Endothelial cell (in vitro differentiated cells): Measurements from ENCODE around the gene ZNF350. TPM values are rescaled to one million over a fixed set of nuclear protein-coding genes. Genes with fewer than 3 reads are reported as not detected.
A peak's percentile ranks its signal among the peaks of the same experiment; 100 is the strongest.
"Not testable (repeated sequence)": the region's sequence is repeated elsewhere in the genome, so short reads cannot be mapped to it uniquely, and the experiment has no call there.

Experiments
- DNase-seq: peaks from one replicate; pipeline ENCODE4 v3.0.0; 2021; ENCODE audit warnings: low spot score
- H3K27ac Mint-ChIP-seq: one replicate; pipeline ENCODE4 v1.8.0; 2021; ENCODE audit warnings: mixed read lengths, inconsistent platforms; ENCODE audit not compliant: unreplicated experiment
- H3K27me3 Mint-ChIP-seq: one replicate; pipeline ENCODE4 v1.8.0; 2021; ENCODE audit warnings: mild to moderate bottlenecking, moderate library complexity, mixed read lengths, inconsistent platforms; ENCODE audit not compliant: unreplicated experiment
- H3K36me3 Mint-ChIP-seq: one replicate; pipeline ENCODE4 v1.8.0; 2021; ENCODE audit warnings: mild to moderate bottlenecking, low read depth, mixed read lengths, inconsistent platforms; ENCODE audit not compliant: unreplicated experiment
- H3K4me1 Mint-ChIP-seq: one replicate; pipeline ENCODE4 v1.8.0; 2021; ENCODE audit warnings: mild to moderate bottlenecking, mixed read lengths, inconsistent platforms; ENCODE audit not compliant: unreplicated experiment
- H3K4me3 Mint-ChIP-seq: one replicate; pipeline ENCODE4 v1.8.0; 2021; ENCODE audit warnings: mild to moderate bottlenecking, mixed read lengths, inconsistent platforms; ENCODE audit not compliant: unreplicated experiment
- H3K9me3 Mint-ChIP-seq: one replicate; pipeline ENCODE4 v1.8.0; 2021; ENCODE audit warnings: mixed read lengths, inconsistent platforms; ENCODE audit not compliant: unreplicated experiment
- CTCF ChIP-seq: fragments of 200-600 bp; sonication (generic); IDR thresholded peaks from one replicate; pipeline ENCODE4 v1.5.0; 2021; ENCODE audit warnings: antibody characterized with exemption; ENCODE audit not compliant: unreplicated experiment
- long read RNA-seq: library from polyadenylated mRNA; unstranded; transcript quantifications from one replicate; pipeline ENCODE4 v2.0.0, GENCODE V29; 2020; ENCODE audit not compliant: unreplicated experiment
- total RNA-seq: library from RNA; stranded (reverse); fragmentation: NEBNext Ultra II Directional; extraction: Animal tissue kit (Norgen Biotek cat#: 25700); gene quantifications from one replicate; pipeline ENCODE4 v1.2.1, GENCODE V29; 2021; ENCODE audit not compliant: unreplicated experiment

The ZNF350 gene
- 8.9 TPM for total RNA-seq
- long read RNA-seq, partial matches to known transcripts: 0 of 6 reads
- long read RNA-seq, other reads (novel, unspliced or antisense): 2 of 6 reads

GRCh38 chr19:51986309-51987291 is at the start of gene ZNF350:
ZNF350 (minus strand) TSS chr19:51986840; CDS start chr19:51974360, 12,480 bp downstream.
- no peak for TF ChIP-seq CTCF
- H3K4me3 Mint-ChIP-seq: peak within 1 kb of the TSS; percentile 99
- peaks cover 21% of the 10 kb centered on the region for H3K9me3 Mint-ChIP-seq
- H3K36me3 Mint-ChIP-seq: peaks cover 43% of the 10 kb centered on the region
- peak; percentile 75 for DNase-seq
- H3K27ac Mint-ChIP-seq: peak within 1 kb of the TSS; percentile 87
- H3K27me3 Mint-ChIP-seq: peaks cover 3% of the 10 kb centered on the region
- H3K4me1 Mint-ChIP-seq: peaks cover 8% of the 10 kb centered on the region

GRCh38 chr19:52034051-52034728 is 47.5 kb upstream of the ZNF350 start:
- no peak for DNase-seq
- H3K9me3 Mint-ChIP-seq: peaks cover 43% of the 10 kb centered on the region
- no peak overlapping the region for H3K27ac Mint-ChIP-seq
- no peaks in the 10 kb centered on the region for H3K4me1 Mint-ChIP-seq
- peak overlapping the region; percentile 76 for H3K4me3 Mint-ChIP-seq
- H3K27me3 Mint-ChIP-seq: peaks cover 4% of the 10 kb centered on the region
- TF ChIP-seq CTCF: no peak
- H3K36me3 Mint-ChIP-seq: peaks cover 72% of the 10 kb centered on the region

DNA sequence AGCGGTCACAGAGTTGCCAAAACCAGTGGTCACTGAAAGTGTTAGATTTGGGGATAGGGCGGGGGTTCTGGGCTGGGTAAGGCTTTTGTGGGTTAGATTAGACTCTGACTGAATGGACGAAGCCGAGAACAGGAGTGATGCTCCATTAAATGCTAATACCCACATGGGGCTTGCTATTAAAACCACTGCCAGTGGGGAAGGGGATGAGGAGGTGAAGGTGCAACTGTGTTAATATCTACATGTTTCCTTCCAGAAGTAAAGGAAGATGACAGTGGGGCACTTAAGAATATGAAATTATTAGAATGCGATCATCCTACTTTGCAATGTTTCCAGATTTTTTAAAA is 42.1 kb upstream of the ZNF350 start:
- Mint-ChIP-seq H3K9me3 (peaks cover 10% of the 10 kb centered on the region), H3K27ac (peak overlapping the region; percentile 92), H3K4me3 (peak overlapping the region; percentile 99), H3K36me3 (peaks cover 45% of the 10 kb centered on the region), H3K27me3 (peaks cover 1% of the 10 kb centered on the region), H3K4me1 (peaks cover 24% of the 10 kb centered on the region)
- no peak for TF ChIP-seq CTCF
- no peak for DNase-seq

DNA sequence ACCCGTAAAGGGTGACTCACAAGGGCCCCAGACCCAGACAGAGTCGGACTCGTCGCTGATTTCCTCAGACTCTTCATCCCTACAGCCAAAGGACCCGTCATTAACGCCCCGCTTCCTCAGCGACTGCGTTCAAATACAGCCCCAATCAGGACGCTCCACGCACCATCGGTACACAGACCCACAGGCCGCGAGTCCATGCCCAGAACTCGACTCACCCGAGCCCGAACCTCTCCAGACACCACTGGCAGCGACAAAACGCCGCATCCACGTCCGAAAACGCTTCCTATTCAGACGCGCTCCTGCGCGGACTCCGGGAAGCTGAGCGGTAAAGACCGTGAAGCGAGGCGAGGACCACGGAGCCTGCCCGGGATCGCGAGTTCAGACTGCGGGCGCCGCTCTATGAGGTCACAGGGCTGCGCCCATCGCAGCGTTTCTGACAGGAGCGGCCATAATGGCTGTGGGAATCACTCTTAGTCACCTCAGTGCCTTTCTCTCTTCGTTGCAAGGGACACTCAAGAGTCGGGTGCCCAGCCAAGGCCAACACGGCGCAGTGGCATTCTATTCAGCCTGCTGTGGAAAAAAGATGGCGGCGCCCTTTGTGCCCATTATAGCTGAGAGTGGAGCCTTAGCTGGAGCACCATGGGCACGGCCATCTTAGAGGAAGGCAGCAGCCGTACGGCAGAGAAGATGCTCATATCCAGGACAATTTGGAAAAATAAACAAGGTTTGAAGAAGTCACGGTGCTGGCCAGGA is 41.6 kb upstream of the ZNF350 start, which contains the start of gene ZNF614:
TSS of gene ZNF614 (minus strand) at position 353 of the 753 bp plus-strand sequence. CDS start 2,634 bp downstream, outside the sequence.
- H3K36me3 Mint-ChIP-seq: peaks cover 45% of the 10 kb centered on the region
- peak within 1 kb of the TSS; percentile 92 for H3K27ac Mint-ChIP-seq
- no peak for TF ChIP-seq CTCF
- peaks cover 1% of the 10 kb centered on the region for H3K27me3 Mint-ChIP-seq
- peak within 1 kb of the TSS; percentile 99 for H3K4me3 Mint-ChIP-seq
- peaks cover 4% of the 10 kb centered on the region for H3K9me3 Mint-ChIP-seq
- H3K4me1 Mint-ChIP-seq: peaks cover 24% of the 10 kb centered on the region
- DNase-seq: peak; percentile 87

GRCh38 chr19:52026255-52026990 is 39.8 kb upstream of the ZNF350 start:
- Mint-ChIP-seq H3K4me3 (peak overlapping the region; percentile 99), H3K36me3 (peaks cover 50% of the 10 kb centered on the region), H3K4me1 (peaks cover 24% of the 10 kb centered on the region)
- not testable (repeated sequence) for H3K27ac Mint-ChIP-seq, H3K27me3 Mint-ChIP-seq, H3K9me3 Mint-ChIP-seq, DNase-seq

DNA sequence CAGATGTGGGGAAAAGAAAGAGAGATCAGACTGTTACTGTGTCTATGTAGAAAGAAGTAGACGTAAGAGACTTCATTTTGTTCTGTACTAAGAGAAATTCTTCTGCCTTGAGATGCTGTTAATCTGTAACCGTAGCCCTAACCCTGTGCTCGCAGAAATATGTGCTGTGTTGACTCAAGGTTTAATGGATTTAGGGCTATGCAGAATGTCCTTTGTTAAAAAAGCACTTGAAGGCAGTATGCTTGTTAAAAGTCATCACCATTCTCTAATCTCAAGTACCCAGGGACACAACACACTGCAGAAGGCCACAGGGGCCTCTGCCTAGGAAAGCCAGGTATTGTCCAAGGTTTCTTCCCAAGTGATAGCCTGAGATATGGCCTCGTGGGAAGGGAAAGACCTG is 37.8 kb upstream of the ZNF350 start:
- H3K27me3 Mint-ChIP-seq, H3K9me3 Mint-ChIP-seq, H3K27ac Mint-ChIP-seq, DNase-seq: not testable (repeated sequence)
- H3K36me3 Mint-ChIP-seq: peaks cover 53% of the 10 kb centered on the region
- H3K4me3 Mint-ChIP-seq: peak overlapping the region; percentile 66
- H3K4me1 Mint-ChIP-seq: peaks cover 24% of the 10 kb centered on the region
